Measurements from ENCODE around the gene DACT2. TPM values are rescaled to one million over a fixed set of nuclear protein-coding genes. Genes with fewer than 3 reads are reported as not detected.
"Not testable (repeated sequence)": the region's sequence is repeated elsewhere in the genome, so short reads cannot be mapped to it uniquely, and the experiment has no call there.

DACT2 gene
- total RNA-seq, 1 experiment from 2014 or later = not detected

- no peak for DNase-seq (ENCODE audit: low spot score)
- in situ Hi-C loops (cut with HindIII; ENCODE audit: low sequenced_read_pairs) = no loop called here
Observed at GRCh38 chr6:168331058-168331457, 11.5 kb upstream of the DACT2 start.

- in situ Hi-C loops (cut with HindIII; ENCODE audit: low sequenced_read_pairs) = no loop called here
- DNase-seq (ENCODE audit: low spot score) = no peak
Observed at GRCh38 chr6:168330403-168330802, 10.8 kb upstream of the DACT2 start.

- no peak for DNase-seq (ENCODE audit: low spot score)
- in situ Hi-C loops (cut with HindIII; ENCODE audit: low sequenced_read_pairs) = no loop called here
Observed at GRCh38 chr6:168328086-168328485, 8.5 kb upstream of the DACT2 start.

- no peak for DNase-seq (ENCODE audit: low spot score)
- in situ Hi-C loops (cut with HindIII; ENCODE audit: low sequenced_read_pairs) = no loop called here
Observed at GRCh38 chr6:168326294-168327261, 7.0 kb upstream of the DACT2 start.

GRCh38 chr6:168322966-168323365 is 3.4 kb upstream of the DACT2 start:
- DNase-seq (ENCODE audit: low spot score) = no peak
- in situ Hi-C loops (cut with HindIII; ENCODE audit: low sequenced_read_pairs) = no loop called here

GRCh38 chr6:168320634-168321033 is 1.1 kb upstream of the DACT2 start:
- DNase-seq (ENCODE audit: low spot score) = no peak
- in situ Hi-C loops (cut with HindIII; ENCODE audit: low sequenced_read_pairs) = no loop called here

- in situ Hi-C loops (cut with HindIII; ENCODE audit: low sequenced_read_pairs) = no loop called here
- no peak for DNase-seq (ENCODE audit: low spot score)
Observed at GRCh38 chr6:168318579-168319278, 848 bp downstream of the DACT2 start.

GRCh38 chr6:168318090-168318489 is 1.5 kb downstream of the DACT2 start:
- DNase-seq (ENCODE audit: low spot score) = no peak
- in situ Hi-C loops (cut with HindIII; ENCODE audit: low sequenced_read_pairs) = no loop called here

- no peak for DNase-seq (ENCODE audit: low spot score)
- in situ Hi-C loops (cut with HindIII; ENCODE audit: low sequenced_read_pairs) = no loop called here
Observed at GRCh38 chr6:168315596-168315995, 4.0 kb downstream of the DACT2 start.

GRCh38 chr6:168314948-168315347 is 4.6 kb downstream of the DACT2 start:
- in situ Hi-C loops (cut with HindIII; ENCODE audit: low sequenced_read_pairs) = no loop called here
- peak; percentile 27 for DNase-seq (ENCODE audit: low spot score)

- in situ Hi-C loops (cut with HindIII; ENCODE audit: low sequenced_read_pairs) = no loop called here
Observed at GRCh38 chr6:168314021-168314420, 5.6 kb downstream of the DACT2 start.

GRCh38 chr6:168313431-168314011 is 6.1 kb downstream of the DACT2 start:
- no peak for DNase-seq (ENCODE audit: low spot score)
- in situ Hi-C loops (cut with HindIII; ENCODE audit: low sequenced_read_pairs) = no loop called here

More at GRCh38 chr6:168314021-168314420, 5.6 kb downstream of the DACT2 start:
- no peak for DNase-seq (ENCODE audit: low spot score)

- DNase-seq (ENCODE audit: low spot score); in situ Hi-C loops (cut with HindIII; ENCODE audit: low sequenced_read_pairs): not testable (repeated sequence)
Observed at GRCh38 chr6:168312125-168312507, 7.5 kb downstream of the DACT2 start.

- no peak for DNase-seq (ENCODE audit: low spot score)
- in situ Hi-C loops (cut with HindIII; ENCODE audit: low sequenced_read_pairs) = no loop called here
Observed at GRCh38 chr6:168311410-168312124, 8.0 kb downstream of the DACT2 start.

- in situ Hi-C loops (cut with HindIII; ENCODE audit: low sequenced_read_pairs) = no loop called here
- no peak for DNase-seq (ENCODE audit: low spot score)
Observed at GRCh38 chr6:168310945-168311344, 8.6 kb downstream of the DACT2 start.

GRCh38 chr6:168310403-168310802 is 9.2 kb downstream of the DACT2 start:
- no peak for DNase-seq (ENCODE audit: low spot score)
- in situ Hi-C loops (cut with HindIII; ENCODE audit: low sequenced_read_pairs) = no loop called here

GRCh38 chr6:168309997-168310396 is 9.6 kb downstream of the DACT2 start:
- in situ Hi-C loops (cut with HindIII; ENCODE audit: low sequenced_read_pairs) = no loop called here
- no peak for DNase-seq (ENCODE audit: low spot score)

GRCh38 chr6:168309183-168309582 is 10.4 kb downstream of the DACT2 start:
- DNase-seq (ENCODE audit: low spot score) = no peak
- in situ Hi-C loops (cut with HindIII; ENCODE audit: low sequenced_read_pairs) = no loop called here

- DNase-seq (ENCODE audit: low spot score) = no peak
- in situ Hi-C loops (cut with HindIII; ENCODE audit: low sequenced_read_pairs) = no loop called here
Observed at GRCh38 chr6:168308390-168309144, 11.0 kb downstream of the DACT2 start.
